ENCODE data around the gene MRPS23. TPM values are rescaled to one million over a fixed set of nuclear protein-coding genes. Genes with fewer than 3 reads are reported as not detected.
A peak's percentile ranks its signal among the peaks of the same experiment; 100 is the strongest.

MRPS23 gene
- total and polyA plus RNA-seq, 9 of the 15 experiments (the other 6 are each of a cell fraction or from before 2014, with no cell fraction given), result 59.1 to 298 (median 98.8) TPM

DNA sequence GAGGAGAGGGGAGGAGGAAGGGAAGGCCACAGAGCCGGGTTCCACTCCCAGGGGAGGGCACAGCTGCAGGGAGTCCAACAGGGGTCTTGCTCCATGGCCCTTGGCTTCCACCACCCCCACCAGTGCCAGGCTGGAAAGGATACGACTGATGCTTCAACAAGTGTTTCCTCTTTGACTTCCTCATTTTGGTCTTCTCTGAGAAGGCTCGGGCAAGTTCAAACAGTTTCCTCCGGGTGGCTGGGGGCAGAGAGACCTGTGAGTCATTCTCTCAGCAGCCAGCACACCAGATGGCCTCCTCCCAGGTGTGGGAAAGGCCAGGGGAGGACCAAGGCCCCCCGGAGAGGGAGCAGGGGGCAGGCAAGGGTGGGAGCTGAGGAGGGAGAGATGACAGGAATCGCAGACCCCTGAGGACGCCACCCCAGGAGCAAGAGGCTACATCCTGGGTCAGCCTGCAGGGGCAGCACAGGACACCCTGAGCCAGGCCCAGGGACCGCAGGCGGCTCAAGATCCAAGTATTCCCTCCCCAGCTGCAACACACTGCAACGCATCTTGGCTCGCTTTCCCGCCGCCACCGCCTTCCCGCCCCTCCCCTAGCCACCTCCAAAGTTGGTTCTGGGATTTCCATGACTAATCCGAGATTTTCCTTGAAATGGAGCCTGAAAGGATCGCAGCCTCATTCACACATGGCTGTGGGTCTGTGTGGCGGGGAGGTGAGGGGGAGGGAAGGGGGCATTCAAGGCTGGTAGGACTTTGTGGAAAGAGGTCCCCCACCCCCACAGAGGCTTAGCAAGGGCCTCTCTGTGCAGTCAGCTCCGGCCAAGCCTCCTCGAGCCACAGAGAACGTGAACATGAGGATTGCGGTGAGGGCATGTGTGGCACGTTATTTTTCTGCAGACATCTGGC lies 18.4 kb upstream of the MRPS23 start:
- Histone ChIP-seq H3K4me2 (ENCODE audit: insufficient read depth, low read length) (no peak overlapping the region; the same call in 1 of the 2 replicates), H3K9me1 (ENCODE audit: control insufficient read depth, insufficient read depth, low read length) (peaks cover 4% of the 10 kb centered on the region), H3K4me1 (replicated peaks in 1 of 2; ENCODE audit: control insufficient read depth in 2 of 2, insufficient read depth in 2 of 2, low read length in 2 of 2) (peaks cover 0 to 23% of the 10 kb centered on the region in 2 experiments; a peak in 4 of 5 replicates), H3K27ac (ENCODE audit: extremely low read depth, low read depth, low read length) (no peak overlapping the region), H3K27me3 (ENCODE audit: control insufficient read depth in 2 of 2, insufficient read depth in 2 of 2, low read length in 2 of 2) (peaks cover 3 to 9% of the 10 kb centered on the region in 2 experiments; a peak in 3 of 5 replicates), H3K79me2 (ENCODE audit: control insufficient read depth, insufficient read depth, low read length) (no peaks in the 10 kb centered on the region), H3K9me3 (replicated peaks; ENCODE audit: control insufficient read depth, insufficient read depth, low read depth, low read length) (no peaks in the 10 kb centered on the region), H4K20me1 (replicated peaks; ENCODE audit: control insufficient read depth, insufficient read depth, low read length) (no peaks in the 10 kb centered on the region), H3K36me3 (ENCODE audit: control insufficient read depth, insufficient read depth, low read length) (no peaks in the 10 kb centered on the region), H2AFZ (ENCODE audit: low read depth, low read length) (peak overlapping the region; percentile 60; the same call in 1 of the 2 replicates), H3K9ac (ENCODE audit: insufficient read depth in 1 of 2, low read depth in 2 of 2, low read length in 2 of 2) (peak overlapping the region in 1 of 2 experiments; percentile 59; a peak in 2 of 4 replicates), H3K4me3 (no peak overlapping the region)
- peak; percentile 45 to 59 (median 54) for DNase-seq (ENCODE audit: extremely low read depth in 1 of 4, low spot score in 3 of 4)
- CTCF ChIA-PET (ENCODE audit: low intra/inter-chr PET ratio), result interaction anchor here (0.7 kb wide), 1 partner anchor 14 kb away, joined by 3 read pairs; no protein-coding TSS in a partner anchor
- intact Hi-C loops (cut with micrococcal nuclease), result no loop called here
- peak; percentile 84 for ATAC-seq
- FAIRE-seq, result peak; percentile 79
- 42% methylated on average over 19 of the region's 23 CpGs for WGBS (ENCODE audit: insufficient coverage, low coverage, missing lambda C conversion rate)
- BruUV-seq (replicated peaks), result no TSS peak
- in situ Hi-C loops (cut with MboI), result no loop called here
- POLR2A ChIA-PET, result interaction anchor here (0.7 to 1.9 kb wide), 3 partner anchors 14 to 128 kb away, joined by 3 to 4 read pairs (median 4); no protein-coding TSS in a partner anchor
- TF ChIP-seq, protein P1, sequence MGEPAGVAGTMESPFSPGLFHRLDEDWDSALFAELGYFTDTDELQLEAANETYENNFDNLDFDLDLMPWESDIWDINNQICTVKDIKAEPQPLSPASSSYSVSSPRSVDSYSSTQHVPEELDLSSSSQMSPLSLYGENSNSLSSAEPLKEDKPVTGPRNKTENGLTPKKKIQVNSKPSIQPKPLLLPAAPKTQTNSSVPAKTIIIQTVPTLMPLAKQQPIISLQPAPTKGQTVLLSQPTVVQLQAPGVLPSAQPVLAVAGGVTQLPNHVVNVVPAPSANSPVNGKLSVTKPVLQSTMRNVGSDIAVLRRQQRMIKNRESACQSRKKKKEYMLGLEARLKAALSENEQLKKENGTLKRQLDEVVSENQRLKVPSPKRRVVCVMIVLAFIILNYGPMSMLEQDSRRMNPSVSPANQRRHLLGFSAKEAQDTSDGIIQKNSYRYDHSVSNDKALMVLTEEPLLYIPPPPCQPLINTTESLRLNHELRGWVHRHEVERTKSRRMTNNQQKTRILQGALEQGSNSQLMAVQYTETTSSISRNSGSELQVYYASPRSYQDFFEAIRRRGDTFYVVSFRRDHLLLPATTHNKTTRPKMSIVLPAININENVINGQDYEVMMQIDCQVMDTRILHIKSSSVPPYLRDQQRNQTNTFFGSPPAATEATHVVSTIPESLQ (CRISPR knock-in tag; IDR thresholded peaks at IDR 0.05), result no peak
- no peak for TF ChIP-seq ZNF717 (CRISPR knock-in tag; IDR thresholded peaks at IDR 0.05)
- TF ChIP-seq SPI1 (IDR thresholded peaks at IDR 0.05; ENCODE audit: borderline replicate concordance, low read depth, low read length), result peak; percentile 99
- TF ChIP-seq PRDM10 (IDR thresholded peaks at IDR 0.05; ENCODE audit: partially characterized antibody), result peak; percentile 39
- TF ChIP-seq, protein P2, sequence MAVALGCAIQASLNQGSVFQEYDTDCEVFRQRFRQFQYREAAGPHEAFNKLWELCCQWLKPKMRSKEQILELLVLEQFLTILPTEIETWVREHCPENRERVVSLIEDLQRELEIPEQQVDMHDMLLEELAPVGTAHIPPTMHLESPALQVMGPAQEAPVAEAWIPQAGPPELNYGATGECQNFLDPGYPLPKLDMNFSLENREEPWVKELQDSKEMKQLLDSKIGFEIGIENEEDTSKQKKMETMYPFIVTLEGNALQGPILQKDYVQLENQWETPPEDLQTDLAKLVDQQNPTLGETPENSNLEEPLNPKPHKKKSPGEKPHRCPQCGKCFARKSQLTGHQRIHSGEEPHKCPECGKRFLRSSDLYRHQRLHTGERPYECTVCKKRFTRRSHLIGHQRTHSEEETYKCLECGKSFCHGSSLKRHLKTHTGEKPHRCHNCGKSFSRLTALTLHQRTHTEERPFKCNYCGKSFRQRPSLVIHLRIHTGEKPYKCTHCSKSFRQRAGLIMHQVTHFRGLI (CRISPR knock-in tag; IDR thresholded peaks at IDR 0.05), result no peak
- TF ChIP-seq KLF16 (IDR thresholded peaks at IDR 0.05), result peak; percentile 27; the same call in 1 of the 2 replicates
- peak; percentile 49 to 58 (median 53) for TF ChIP-seq CTCF (IDR thresholded peaks at IDR 0.05 in 2 of 3, conservative IDR thresholded peaks at IDR 0.05 in 1 of 3; ENCODE audit: insufficient read depth in 2 of 3, low read depth in 1 of 3, low read length in 3 of 3)
- no peak for TF ChIP-seq ZNF311 (CRISPR knock-in tag; IDR thresholded peaks at IDR 0.05)
- peak; percentile 59; the same call in 1 of the 2 replicates for TF ChIP-seq TFAP4 (CRISPR knock-in tag; IDR thresholded peaks at IDR 0.05; ENCODE audit: borderline replicate concordance)

Data from K562 (cell line).